C4-2B (cell line): Measurements from ENCODE around the gene GAR1.

Experiments used
- CTCF ChIP-seq: fragments of 450-650 bp; conservative IDR thresholded peaks from 2 replicates; pipeline ENCODE4 v1.5.1; 2017; ENCODE audit warnings: mild to moderate bottlenecking
- ZFX ChIP-seq: fragments of 450-650 bp; IDR thresholded peaks from 2 replicates; pipeline ENCODE4 v1.6.1; 2017

GRCh38 chr4:109809655-109810054 lies 5.9 kb upstream of the GAR1 start:
- no peak for TF ChIP-seq CTCF
- no peak for TF ChIP-seq ZFX
